GM12872 (cell line): ENCODE results near the gene ABHD6.

ENCODE experiments used
- TF ChIP-seq, protein P1 (sequence below): IDR thresholded peaks from 3 replicates; pipeline ENCODE4 v1.5.1; 2011; ENCODE audit warnings: low read depth, mild to moderate bottlenecking, low read length, moderate library complexity; ENCODE audit not compliant: insufficient read depth

ABHD6 gene

DNA sequence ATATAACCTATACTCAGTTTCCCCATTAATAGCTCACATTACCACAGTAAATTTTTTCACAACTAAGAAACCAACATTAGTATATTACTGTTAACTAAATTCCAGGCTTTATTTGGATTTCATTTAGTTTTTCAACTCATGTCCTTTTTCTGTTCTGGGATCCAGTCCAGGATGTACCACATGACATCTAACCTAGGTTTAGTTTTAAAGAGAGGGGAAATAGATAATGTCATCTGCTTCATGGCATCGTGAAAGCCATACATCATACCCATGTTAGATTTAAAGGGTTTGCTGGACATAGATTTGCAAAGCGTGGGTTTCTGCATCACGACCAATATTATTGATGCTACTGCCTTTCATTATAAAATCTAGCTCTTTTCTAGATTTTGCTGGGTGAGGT is 35.3 kb downstream of the ABHD6 start:
- TF ChIP-seq, protein P1, sequence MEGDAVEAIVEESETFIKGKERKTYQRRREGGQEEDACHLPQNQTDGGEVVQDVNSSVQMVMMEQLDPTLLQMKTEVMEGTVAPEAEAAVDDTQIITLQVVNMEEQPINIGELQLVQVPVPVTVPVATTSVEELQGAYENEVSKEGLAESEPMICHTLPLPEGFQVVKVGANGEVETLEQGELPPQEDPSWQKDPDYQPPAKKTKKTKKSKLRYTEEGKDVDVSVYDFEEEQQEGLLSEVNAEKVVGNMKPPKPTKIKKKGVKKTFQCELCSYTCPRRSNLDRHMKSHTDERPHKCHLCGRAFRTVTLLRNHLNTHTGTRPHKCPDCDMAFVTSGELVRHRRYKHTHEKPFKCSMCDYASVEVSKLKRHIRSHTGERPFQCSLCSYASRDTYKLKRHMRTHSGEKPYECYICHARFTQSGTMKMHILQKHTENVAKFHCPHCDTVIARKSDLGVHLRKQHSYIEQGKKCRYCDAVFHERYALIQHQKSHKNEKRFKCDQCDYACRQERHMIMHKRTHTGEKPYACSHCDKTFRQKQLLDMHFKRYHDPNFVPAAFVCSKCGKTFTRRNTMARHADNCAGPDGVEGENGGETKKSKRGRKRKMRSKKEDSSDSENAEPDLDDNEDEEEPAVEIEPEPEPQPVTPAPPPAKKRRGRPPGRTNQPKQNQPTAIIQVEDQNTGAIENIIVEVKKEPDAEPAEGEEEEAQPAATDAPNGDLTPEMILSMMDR: no peak

DNA sequence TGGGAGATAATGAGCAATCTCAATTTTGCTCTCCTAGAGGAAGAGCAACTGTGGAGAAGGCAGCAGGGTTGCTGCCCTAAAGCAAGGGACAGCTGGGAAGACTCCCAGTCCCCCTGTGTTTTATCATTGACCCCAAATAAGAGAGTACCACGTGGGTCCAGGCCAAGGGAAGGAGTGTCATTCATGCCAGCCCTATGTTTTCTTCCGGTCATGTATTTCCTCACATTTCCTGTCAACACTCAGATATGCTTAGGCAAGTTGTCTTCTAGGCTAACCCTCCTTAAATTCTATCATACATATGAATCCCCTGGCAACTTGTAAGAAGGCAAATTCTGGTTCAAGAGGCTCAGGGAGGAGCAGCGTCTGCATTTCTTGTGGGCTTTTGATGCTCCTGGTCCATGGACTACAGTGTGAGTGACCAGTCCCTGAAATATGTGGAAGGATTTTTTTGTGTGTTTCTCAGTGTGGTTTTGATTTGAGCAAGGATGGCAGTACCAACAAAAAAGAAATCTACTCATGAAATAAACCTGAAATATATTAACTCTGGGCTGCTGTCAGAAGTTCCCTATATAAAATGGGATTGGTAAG is 36.5 kb downstream of the ABHD6 start:
- TF ChIP-seq, protein P1: no peak

DNA sequence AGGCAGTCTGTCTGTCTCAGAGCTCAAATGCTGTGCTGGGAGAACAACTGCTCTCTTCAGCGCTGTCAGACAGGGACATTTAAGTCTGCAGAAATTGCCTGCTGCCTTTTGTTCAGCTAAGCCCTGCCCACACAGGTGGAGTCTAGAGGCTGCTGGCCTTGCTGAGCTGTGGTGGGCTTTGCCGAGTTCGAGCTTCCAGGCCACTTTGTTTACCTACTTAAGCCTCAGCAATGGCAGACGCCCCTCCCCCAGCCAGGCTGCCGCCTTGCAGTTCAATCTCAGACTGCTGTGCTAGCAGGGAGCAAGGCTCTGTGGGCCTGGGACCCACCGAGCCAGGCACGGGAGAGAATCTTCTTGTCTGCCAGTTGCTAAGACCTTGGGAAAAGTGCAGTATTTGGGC is 43.5 kb downstream of the ABHD6 start:
- TF ChIP-seq, protein P1: no peak

DNA sequence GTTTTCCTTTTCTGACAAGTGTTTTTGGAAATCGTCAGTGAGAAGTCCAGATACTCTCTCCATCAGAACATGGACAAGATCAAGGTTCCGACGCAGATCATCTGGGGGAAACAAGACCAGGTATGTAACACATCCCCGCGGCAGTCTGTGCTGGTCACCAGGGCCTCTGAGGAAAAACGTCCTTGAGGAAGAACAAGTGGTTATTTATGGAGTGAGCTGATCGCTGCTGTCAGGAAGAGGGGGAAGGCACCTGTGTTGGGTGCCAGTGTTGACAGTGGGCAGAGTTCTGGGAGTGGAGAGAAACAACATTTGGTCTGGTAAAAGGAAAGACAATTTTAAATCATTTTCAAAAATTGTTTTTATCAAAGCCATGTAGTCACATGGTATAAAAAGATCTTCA is 47.7 kb downstream of the ABHD6 start:
- TF ChIP-seq, protein P1: no peak

DNA sequence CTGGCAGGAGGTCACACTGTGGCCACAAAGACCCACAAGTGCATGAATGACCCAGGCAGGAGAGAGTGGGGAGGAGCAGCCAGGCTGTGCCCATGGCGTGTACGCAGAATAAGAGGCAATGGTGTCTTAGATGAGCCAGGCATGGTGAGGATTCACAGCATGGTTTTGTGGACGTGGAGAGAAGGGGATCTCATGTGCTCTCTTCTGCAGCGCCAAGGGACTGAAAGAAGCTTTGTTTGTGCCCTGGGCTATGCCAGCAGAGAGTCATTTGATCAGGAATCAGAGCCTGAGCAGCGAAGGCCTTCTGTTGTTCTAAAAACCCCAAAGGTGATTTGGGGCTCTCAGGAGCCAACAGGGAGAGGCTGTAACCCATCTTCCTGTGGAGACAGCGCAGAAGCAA is 49.8 kb downstream of the ABHD6 start:
- TF ChIP-seq, protein P1: no peak

DNA sequence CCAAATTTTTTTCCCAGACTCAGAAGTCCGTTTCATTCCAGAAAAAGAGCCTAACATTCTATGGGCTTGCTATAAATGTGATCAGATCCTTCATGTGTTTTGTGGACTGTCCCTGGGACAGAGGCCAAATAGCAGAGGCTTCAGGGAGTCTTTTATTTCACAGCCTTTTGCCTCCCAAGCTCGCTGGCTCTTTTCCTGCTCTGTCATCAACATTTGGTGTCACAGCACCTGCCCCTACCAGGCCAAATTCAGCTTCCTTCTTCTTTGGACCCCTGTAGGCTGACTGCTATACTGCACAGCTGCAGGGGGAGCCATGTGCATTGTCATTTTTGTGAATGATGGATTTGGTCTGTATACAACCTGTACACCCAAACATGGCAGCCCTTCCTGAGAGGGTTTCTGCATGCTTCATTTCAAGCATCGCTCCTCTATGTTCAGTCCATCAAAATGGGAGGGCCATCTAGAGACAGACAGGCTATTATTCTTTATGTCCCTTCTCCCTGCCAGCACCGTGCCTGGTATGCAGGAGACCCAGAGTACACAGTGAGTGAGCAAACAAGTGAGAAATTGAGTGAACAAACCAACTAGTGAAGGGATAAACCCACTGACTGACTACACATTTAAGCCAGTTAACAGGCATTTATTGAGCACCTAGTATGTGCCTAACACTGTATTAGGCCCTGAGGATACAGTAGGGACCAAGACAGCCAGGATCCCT is 50.6 kb downstream of the ABHD6 start:
- TF ChIP-seq, protein P1: peak; percentile 44; the same call in 2 of the 3 replicates

DNA sequence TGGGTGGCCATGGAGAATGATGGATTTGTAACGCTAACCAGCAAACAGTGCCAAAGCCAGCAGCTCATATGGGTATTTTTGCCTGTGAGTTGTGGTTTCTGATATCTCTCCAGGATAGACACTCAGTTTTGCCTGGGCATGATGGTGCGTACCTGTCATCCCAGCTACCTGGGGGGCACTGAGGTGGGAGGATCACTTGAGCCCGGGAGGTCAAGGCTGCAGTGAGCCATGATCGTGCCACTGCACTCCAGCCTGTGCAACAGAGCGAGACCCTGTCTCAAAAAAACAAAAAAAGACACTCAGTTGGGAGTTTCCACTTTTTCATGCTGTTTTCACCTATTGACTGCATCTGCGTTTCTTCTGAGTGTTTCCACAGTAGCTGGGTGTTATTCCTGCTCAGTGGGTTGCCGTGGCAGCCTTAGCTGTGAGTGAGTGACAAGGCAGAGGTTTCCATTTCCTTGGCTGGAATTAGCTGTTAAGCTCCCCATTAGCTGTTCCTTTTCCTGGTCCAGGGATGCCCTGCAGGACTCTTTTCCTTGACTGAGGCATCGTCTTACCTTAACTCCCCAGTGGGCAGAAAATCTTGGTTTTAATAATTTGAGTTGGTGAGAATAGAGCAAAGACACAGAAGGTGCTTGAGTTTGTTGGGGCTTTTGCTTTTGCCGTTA is 54.2 kb downstream of the ABHD6 start:
- TF ChIP-seq, protein P1: no peak
